CD4-positive, alpha-beta T cell treated with Interferon gamma for 1 hour (primary cell): ENCODE results near the gene NME3.
"Not testable (repeated sequence)": the region's sequence is repeated elsewhere in the genome, so short reads cannot be mapped to it uniquely, and the experiment has no call there.

ENCODE experiments used
- DNase-seq: peaks from one replicate; pipeline ENCODE4 v3.0.0-alpha.2; 2020

NME3 gene

DNA sequence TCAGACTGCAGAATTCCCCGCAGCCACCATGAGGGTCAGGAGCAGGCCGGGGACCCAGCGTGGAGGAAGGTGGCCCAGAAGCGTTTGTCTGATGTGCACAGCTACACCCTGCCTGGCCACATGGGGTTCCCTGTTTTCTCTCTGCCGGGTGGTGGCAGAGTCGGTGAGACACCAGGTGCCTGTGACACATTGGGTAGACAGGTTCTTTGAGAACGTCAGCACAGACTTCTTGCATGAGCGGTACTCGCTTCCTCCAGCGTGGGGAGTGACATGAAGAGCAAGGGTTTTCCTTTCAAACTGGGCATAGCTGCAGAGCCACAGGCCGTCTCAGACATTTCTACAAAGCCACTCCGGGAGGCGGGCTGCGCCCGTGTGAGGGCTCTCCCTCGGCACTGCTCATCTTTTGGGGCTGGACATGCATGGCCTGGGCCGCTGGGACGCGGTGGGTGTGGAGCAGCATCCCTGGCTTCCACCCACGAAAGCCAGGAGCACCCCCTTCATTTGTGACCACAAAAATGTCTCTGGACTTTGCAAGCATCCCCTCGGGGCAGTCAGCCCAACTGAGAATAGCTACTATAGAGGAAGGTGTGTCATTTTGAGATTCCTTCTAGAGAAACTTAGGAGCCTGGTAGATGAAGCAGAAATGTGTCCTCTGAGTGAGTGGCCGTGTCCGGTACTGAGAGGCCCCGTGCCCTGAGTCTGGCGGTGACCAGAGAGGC lies 26.0 kb downstream of the NME3 start:
- DNase-seq, result no peak

GRCh38 chr16:1744338-1744840 lies 27.0 kb downstream of the NME3 start:
- DNase-seq, result no peak

- no peak for DNase-seq
Observed at GRCh38 chr16:1743376-1744337, 27.7 kb downstream of the NME3 start.

DNA sequence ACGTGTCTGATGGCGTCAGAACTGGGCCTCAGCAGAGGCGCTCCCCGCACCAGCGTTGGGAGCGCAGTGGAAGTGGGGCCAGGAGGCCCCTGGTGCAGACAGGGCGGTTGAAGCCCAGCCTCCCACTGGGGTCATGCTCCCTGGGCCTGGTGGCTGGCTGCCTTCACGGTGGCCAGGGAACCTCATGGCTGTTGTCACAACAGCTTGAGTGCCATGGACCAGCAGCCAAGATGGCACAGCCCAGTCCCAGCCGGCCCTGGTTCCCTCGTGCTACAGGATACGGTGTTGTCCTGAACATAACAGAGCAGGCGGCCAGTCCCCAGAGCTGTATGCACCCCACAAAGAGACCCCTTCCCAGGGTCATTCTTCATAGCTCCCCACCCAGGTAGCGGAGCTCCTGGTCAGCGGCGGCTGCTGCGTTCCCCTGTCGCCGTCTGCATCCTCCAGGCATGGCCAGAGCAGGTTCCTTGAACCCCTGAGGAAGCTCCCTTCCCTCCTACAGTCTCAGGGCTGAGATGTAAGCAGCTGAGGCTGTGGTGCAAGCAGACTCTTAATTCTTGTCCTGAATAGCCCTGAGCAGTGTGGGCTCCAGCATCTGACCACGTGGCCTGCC lies 29.7 kb downstream of the NME3 start:
- no peak for DNase-seq

GRCh38 chr16:1740781-1741490 lies 30.4 kb downstream of the NME3 start:
- DNase-seq, result no peak

GRCh38 chr16:1740234-1740633 lies 31.1 kb downstream of the NME3 start:
- DNase-seq, result no peak

DNA sequence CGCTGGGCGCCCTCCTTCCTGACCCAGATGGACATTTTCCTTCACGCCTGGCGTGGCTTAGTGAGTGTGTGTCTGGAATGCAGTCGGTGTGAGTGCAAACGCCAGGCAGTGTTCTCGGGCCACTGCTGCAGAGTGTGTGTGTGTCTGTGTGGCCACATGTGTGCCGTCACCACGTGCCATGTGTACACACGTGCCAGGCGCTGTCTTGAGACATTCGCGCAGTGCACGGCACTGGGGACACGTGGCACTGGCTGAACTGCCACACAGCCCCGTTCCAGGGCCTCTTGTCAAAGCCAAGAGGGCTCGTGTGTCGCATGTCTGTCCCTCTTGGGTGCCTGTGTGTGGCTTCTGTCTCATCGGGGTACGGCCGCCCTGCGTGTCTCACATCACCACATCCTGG lies 36.5 kb downstream of the NME3 start:
- no peak for DNase-seq

- DNase-seq, result no peak
Observed at GRCh38 chr16:1734123-1734522, 37.2 kb downstream of the NME3 start.

DNA sequence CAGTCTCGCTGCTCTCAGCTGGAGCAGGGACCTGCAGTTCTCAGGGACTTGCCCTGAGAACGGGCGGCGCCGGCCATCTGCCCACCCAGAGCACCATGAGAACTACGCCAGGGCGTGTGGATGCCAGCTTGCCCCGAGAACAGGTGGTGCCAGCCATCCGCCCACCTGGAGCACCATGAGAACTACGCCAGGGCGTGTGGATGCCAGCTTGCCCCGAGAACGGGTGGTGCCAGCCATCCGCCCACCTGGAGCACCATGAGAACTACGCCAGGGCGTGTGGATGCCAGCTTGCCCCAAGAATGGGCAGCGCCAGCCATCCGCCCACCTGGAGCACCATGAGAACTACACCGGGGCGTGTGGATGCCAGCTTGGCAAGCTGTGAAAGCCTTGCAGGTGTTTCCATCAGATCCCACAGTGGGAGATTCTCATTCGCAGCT lies 38.8 kb downstream of the NME3 start:
- DNase-seq, result not testable (repeated sequence)

GRCh38 chr16:1732071-1732470 lies 39.3 kb downstream of the NME3 start:
- DNase-seq, result no peak

DNA sequence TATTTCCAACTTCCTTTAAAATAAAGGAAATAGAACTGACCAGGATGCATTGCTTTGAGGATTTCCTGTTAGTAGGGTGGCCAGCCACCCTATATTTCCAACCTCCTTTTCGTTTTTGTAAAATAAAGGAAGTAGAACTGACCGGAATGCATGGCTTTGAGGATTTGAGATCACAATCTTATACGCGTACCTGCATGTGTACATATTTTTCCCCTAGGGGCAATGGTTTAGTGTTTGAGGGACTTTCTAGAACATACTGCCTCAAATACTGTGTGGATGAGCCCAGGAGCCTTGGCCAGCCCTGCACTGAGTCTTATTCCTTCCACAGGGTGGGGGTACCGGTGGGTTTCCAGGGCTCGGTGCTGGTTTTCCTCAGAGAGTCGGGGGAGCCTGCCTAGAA lies 39.7 kb downstream of the NME3 start:
- DNase-seq, result no peak

DNA sequence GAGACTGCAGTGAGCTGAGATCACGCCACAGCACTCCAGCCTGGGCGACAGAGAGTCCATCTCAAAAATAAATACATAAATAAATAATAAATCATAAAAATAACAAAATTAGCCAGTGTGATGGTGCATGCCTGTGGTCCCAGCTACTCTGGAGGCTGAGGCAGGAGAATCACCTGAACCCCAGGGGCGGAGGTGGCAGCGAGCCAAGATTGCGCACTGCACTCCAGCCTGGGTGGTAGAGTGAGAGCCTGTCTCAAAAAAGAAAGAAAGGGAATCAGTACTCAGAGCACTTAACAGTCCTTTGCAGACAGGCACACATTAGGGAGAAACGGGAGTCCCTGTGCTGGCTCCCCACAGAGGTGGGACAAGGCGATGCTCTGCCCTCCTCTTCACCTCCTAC lies 40.3 kb downstream of the NME3 start:
- no peak for DNase-seq

- DNase-seq, result no peak
Observed at GRCh38 chr16:1729445-1729844, 41.9 kb downstream of the NME3 start.

- DNase-seq, result no peak
Observed at GRCh38 chr16:1729026-1729425, 42.3 kb downstream of the NME3 start.

GRCh38 chr16:1727651-1728624 lies 43.4 kb downstream of the NME3 start:
- DNase-seq, result no peak

GRCh38 chr16:1726661-1727502 lies 44.5 kb downstream of the NME3 start:
- no peak for DNase-seq

GRCh38 chr16:1724491-1724890 lies 46.9 kb downstream of the NME3 start:
- no peak for DNase-seq

DNA sequence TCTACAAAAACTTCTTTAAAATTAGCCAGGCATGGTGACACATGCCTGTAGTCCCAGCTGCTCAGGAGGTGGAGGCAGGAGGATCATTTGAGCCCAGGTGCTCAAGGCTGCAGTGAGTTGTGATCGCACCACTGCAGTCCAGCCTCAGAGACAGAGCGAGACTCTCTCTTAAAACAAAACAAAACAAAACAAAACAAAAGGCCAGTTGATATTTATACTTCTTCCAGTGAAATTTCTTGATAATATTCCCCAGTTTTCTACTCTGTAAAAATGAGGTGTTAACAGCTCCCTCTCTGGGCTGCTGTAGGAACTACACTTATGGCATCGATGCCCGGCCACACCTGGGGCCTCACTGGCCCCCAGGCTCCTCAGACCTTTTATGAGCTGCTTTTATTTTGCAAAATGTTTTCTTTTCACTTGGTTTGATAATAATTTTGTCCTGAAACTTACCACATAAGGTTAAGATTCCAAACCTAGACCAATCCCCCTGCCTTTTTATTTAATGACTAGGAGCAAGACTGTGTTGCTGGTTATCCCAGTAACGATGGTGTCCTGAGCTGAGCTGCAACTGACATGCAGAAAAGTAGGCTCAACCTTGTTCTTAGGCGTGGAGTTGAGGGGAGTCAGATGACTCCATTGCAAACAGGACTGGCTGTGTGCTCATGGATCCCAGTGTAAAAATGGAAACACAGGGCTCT lies 47.7 kb downstream of the NME3 start:
- peak; percentile 17 for DNase-seq

DNA sequence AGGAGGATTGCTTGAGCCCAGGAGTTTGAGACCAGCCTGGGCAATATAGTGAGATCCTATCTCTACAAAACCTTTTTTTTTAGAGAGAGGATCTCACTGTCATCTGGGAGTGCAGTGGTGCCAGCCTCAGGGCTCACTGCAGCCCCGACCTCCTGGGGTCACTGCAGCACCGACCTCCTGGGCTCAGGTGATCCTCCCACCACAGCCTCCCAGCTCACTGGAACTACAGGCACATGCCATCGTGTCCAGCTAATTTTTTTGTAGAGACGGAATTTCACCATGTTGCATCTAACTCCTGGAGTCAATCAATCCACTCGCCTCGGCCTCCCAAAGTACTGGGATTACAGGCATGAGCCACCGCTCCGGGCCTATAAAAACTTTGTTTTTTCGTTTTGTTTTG lies 50.0 kb downstream of the NME3 start:
- DNase-seq, result no peak
